GM18519 (cell line): ENCODE results near the gene MT1H.
"Not testable (repeated sequence)": the region's sequence is repeated elsewhere in the genome, so short reads cannot be mapped to it uniquely, and the experiment has no call there.

ENCODE experiments used
- ATAC-seq: cut with Tn5 transposase; IDR thresholded peaks from one replicate; pipeline ENCODE4 v1.9.1; 2021; ENCODE audit warnings: mild to moderate bottlenecking, moderate library complexity; ENCODE audit not compliant: unreplicated experiment, low FRiP score

The MT1H gene

DNA sequence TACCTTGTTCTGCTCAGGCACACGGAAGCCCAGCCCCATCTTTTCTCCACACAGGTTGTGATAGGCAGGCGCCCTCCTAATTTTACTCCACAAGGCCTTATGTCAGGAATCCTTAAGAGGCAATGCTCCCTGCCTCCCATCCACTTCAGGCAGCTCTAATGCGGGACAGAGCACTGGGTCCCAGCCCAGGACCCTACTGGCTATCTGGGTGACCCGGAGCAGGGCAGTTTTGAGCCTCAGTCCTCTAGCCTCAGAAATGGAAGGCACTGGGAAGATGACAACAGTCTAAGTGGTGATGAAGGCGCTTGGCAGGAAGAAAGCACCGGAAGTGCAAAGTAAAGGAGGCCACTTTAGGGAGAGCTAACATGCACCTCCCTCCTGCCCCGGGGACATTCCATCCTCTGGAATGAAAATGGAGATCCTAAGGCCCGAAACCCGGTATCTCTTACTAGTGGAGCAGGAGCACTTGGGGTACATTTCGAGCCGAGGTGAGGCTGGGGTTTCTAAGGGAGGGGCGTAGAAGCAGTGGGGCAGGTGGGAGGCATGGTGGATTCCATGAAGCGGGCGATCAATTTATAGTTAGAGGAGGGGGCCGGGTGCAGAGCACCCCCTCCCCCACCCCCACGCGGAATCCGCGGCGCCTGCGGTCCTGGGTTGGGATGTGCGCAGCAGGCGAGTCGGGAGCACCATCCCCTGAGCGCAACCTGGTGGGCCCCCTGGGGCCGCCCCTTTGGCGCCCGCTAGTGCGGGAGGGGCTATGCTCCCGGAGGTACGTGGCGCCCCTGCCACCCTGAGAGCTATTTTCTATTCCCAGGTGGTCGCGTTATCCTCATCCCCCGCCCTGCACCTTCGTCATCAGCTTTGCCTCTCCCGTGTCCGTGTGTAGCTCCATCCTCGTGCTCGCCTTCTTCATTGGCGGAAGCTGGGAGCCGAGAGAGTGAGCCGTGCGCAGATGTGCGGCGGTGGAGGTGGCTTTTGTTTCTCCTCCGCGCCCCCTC, 7.0 kb upstream of the MT1H start:
- no peak for ATAC-seq

DNA sequence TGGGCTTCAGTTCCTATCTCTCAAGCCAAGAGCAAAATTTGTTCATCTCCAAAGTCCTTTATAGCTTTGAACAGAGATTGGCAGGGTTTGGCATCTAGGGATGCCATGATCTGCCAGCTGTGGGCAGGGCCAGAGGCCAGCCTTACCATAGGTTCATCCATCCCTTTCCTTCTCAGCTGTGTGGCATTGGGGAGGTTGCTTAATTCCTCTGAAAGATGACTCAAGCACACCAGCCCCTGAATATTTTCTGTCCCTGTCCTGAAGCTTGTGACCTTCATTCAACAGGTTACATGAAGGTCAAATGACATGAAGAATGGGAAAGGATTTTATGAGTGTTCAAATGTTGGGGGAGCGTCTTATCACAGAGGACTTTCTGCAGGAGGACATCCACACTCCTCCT, 5.1 kb upstream of the MT1H start:
- ATAC-seq: no peak

DNA sequence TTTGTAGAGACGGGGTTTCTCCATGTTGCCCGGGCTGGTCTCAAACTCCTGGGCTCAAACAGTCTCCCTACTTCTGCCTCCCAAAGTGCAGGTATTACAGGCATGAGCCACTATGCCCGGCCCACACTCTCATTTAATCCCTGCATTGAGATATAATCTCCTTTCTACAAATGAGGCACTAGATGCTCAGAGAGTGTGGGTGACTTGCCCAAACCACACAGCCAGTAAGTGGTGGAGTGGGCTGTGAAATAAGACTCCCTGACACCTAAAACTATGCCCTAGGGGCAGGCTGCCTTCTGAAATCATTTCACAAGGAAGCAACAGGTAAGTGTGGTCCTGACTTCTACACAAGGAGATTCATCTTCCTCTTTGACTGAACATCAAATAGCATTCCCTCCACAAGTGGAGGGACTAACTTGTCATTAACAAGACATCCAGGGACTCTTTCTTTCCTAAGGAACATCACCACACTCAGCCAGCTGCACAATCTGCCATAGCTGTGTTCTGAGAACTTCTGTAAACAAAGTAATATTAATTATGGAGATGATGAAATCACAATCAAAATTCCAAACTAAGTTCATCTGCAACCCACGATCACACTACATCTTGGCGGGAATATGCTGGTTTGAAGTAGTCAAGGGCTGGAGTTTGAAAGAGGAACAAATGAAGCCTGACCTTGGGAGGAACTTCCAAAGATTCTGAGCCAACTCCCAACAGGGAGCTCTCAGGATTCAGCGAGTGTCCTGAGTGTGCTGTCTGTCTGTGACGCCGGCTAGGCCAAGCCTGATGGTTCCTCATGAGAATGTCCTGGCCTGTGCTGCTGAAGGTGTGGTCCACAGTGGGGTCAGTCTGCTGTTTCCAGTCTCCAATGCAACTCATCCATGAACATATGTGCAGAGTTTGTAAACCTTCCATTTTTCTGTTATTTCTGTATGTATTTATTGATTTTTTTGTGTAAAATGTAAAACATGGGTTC, 4.0 kb upstream of the MT1H start:
- not testable (repeated sequence) for ATAC-seq

DNA sequence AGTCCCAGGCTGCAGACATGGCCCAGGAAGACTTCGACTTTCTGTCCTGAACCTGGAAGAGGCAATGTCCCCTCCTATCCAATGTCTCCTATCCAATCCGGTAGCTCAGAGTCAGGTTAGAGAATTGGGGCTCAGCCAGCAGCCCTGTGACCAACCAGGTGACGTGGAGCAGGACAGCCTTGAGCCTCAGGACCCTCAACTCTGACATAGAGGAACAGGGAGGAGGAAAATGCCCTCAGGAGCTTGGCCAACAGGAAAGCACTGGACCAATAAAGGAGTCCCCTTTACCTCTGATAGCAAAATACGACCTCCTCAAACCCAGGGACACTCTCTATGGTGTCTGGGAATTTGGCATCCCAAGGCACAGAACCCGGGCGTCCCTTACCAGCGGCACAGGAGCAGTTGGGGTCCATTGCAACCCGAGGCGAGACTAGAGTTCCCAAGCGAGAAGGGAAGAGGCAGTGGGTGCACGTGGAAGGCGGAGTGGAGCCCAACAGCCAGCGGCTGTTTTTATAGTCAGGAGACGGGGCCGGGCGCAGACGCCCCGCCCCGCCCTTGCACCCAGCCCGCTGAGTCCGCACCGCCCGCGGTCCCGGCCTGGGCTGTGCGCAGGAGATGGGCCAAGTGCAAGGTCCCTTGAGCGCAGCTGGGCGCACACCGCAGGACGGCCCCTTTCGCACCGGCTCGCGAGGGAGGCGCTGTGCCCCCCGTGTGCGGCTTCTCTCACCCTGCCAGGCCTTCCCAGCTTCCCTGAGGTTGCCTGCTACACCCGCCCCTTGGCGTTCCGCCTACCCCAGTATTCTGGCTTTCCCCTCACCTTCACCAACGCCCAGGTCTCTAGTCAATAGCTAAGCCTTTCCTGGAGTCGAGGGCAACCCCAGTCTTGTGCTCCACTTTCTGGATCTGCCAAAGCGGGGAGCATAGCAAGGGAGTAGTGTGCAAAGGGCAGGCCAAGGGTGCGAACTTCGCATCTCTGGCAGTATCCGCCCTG, 1.7 kb upstream of the MT1H start, which contains the start of gene MT1G:
Gene MT1G (minus strand): TSS at position 485 of the 991 bp plus-strand sequence. CDS start 72 bp downstream, at position 413.
- ATAC-seq: no peak

DNA sequence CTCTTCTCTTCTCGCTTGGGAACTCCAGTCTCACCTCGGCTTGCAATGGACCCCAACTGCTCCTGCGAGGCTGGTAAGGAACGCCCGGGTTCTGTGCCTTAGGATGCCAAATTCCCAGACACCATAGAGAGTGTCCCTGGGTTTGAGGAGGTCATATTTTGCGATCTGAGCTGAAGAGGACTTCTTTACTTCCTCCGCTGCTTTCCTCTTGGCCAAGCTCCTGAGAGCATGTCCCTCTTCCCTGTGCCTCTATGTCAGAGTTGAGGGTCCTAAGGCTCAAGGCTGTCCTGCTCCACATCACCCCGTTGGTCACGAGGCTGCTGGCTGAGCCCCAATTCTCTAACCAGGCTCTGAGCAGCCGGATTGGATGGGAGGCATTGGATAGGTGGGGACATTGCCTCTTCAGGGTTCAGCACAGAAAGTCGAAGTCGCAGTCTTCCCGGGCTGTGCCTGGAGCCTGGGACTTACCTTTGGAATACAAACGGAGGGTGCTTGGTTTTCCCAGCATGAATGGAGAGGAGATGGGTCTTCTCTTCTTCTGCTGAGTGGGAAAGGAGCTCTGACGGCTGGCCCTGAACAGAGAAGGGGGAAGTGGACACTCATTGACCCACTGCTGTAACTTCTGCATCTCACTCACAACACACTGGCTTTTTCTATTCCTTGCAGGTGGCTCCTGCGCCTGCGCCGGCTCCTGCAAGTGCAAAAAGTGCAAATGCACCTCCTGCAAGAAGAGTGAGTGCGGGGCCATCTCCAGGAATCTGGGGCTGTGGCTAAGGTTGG, 416 bp downstream of the MT1H start:
- ATAC-seq: no peak

DNA sequence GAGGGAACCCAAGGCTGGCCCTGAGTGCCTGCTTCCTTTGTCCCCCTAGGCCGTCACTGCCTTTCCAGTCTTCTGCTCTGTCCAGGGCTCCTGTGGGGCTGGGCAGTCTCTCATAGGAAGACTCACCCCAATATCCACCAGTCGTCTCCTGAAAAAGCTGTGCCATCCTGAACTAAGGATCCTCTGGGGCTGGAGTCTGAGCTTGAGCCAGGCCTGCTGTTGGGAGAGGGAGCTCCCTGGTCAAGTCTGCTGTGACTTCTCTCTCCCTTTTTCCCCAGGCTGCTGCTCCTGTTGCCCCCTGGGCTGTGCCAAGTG, 963 bp downstream of the MT1H start:
- ATAC-seq: no peak

DNA sequence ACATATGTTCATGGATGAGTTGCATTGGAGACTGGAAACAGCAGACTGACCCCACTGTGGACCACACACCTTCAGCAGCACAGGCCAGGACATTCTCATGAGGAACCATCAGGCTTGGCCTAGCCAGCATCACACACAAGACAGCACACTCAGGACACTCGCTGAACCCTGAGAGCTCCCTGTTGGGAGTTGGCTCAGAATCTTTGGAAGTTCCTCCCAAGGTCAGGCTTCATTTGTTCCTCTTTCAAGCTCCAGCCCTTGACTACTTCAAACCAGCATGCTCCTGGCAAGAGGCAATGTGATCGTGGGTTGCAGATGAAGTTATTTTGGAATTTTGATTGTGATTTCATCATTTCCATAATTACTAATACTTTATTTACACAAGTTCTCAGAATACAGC, 2.1 kb downstream of the MT1H start:
- not testable (repeated sequence) for ATAC-seq

DNA sequence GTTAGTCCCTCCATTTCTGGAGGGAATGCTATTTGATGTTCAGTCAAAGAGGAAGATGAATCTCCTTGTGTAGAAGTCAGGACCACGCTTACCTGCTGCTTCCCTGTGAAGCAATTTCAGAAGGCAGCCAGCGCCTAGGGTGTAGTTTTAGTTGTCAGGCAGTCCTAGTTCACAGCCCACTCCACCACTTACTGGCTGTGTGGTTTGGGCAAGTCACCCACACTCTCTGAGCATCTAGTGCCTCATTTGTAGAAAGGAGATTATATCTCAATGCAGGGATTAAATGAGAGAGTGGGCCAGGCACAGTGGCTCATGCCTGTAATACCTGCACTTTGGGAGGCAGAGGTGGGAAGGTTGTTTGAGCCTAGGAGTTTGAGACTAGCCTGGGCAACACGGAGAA, 2.6 kb downstream of the MT1H start:
- ATAC-seq: not testable (repeated sequence)

DNA sequence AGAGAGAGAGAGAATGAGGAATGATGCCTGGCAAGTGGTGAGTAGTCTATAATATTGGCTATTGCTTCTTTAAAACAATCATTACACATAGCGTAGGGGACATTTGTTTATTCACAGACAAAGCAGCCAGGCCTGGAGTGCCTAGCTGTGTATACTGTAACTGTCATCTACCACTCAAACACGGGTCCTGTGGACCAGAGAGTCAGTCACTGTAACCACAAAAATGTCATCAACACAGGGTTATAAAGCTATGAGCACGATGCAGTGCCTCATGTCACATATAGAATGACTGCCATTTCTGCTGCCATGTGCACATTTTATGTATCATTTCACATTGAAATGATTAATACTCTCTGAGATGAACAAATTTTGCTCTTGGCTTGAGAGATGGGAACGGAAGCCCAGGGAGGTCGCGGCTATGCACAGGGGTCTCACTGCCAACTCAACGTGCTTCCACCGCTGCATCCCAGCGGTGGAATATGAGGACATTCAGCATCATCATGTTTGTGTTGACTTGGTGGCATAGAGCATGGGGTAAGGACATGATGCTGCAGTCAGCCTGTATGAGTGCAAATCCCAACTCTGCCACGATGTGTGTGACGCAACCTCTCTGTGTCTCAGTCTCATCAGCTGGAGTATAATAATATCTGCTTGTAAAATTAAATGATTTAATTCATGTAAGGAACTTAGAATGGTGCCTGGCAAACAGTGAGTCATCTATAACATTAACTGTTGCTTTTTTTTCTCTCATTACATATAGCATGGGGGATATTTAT, 3.3 kb downstream of the MT1H start:
- no peak for ATAC-seq

DNA sequence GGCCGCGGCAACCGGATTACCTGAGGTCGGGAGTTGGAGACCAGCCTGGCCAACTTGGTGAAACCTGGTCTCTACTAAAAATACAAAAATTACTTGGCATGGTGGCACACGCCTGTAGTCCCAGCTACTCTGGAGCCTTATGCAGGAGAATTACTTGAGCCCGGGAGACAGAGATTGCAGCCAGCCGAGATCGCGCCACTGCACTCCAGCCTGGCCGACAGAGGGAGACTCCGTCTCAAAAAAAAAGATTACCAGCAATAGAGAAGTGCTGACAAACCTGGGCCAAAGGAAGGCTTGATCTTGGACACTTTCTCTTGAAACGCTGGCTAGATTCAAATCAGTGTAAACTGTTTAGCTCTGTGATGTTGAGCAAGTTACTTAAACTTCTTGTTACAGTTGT, 4.3 kb downstream of the MT1H start:
- no peak for ATAC-seq

DNA sequence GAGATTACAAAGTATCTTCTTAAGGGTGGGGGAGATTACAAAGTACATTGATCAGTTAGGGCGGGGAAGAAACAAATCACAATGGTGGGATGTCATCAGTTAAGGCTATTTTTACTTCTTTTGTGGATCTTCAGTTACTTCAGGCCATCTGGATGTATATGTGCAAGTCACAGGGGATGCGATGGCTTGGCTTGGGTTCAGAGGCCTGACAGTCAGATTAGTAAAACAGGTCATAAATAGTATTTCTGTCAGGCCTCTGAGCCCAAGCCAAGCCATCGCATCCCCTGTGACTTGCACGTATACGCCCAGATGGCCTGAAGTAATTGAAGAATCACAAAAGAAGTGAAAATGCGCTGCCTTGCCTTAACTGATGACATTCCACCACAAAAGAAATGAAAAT, 5.0 kb downstream of the MT1H start:
- not testable (repeated sequence) for ATAC-seq

DNA sequence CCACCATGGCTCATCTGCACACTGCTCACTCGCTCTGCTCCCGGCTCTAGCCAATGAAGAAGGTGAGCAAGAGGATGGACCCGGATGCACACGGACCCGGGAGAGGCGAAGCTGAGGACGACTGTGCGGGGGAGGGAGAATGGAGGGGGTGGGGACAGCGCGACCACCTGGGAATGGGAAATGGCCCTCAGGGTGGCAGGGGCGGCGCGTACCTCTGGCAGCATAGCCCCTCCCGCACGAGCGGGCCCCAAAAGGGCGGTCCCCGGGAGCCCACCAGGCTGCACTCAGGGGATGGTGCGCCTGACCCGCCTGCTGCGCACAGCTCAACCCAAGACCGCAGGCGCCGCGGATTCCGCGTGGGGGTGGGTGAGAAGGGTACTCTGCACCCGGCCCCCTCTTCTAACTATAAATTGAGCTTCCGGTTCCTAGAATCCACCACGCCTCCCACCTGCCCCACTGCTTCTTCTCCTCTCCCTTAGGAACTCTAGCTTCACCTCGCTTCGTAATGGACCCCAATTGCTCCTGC, 6.1 kb downstream of the MT1H start:
- no peak for ATAC-seq

DNA sequence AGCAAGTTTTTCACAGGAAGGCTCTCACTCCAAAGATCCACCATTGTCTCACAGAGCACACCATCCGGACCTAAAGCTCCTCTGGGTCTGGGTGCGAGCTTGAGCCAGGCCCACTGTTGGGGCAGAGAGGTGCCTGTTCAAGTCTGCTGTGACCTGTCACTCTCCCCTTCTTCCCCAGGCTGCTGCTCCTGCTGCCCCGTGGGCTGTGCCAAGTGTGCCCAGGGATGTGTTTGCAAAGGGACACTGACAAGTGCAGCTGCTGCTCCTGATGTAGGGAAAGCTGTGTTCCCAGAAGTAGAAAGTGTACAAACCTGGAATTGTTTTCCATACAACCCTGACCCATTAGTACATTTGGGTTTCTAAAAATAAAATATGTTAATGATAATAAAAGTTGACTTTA, 7.9 kb downstream of the MT1H start:
- no peak for ATAC-seq

DNA sequence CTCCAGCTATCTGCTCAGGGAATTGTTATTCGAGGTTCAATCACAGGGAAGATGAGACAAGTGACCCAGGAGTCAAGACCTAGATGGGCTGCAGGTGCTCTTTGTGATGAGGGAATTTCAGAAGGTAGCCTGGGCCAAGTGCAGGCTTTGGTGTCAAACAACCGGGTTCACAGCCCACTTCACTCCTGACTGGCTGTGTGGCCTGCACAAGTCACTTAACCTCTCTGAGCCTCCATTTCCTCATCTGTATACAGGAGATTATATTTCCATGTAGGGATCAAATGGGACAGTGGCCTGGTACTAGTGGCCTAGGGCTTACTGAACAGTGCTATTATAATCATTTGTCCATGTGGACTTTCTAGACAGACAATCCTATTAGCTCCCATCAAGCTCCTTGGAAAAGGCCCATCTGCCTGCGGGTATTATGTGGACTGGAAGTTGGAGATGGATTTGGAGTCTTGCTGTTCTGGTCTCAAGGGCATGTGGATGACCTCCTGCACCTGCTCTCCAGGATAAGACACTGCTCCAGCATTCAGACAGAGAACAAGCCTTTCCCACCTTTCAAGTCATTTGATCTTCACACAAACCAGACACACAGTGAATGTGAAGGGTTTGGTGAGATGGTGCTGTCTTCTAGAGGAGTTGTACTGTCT, 9.6 kb downstream of the MT1H start:
- ATAC-seq: no peak

DNA sequence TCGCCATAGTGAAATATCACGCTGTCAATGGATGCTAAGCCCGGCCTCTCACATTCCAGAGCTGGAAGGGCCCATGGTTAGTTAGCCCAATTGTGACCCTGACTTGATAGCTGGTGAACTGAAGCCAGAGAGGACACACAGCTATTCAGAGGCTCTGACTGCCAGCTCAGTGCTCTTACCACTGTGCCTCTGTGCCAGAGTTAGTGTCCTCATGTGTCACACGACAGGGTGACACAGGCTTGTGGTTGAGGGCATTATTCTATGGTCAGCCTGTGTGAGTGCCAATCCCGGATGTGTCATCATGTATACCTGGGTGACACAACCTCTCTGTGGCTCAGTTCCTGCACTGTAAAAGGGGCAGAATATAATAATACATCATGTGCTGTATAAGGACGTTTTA, 10.2 kb downstream of the MT1H start:
- no peak for ATAC-seq

DNA sequence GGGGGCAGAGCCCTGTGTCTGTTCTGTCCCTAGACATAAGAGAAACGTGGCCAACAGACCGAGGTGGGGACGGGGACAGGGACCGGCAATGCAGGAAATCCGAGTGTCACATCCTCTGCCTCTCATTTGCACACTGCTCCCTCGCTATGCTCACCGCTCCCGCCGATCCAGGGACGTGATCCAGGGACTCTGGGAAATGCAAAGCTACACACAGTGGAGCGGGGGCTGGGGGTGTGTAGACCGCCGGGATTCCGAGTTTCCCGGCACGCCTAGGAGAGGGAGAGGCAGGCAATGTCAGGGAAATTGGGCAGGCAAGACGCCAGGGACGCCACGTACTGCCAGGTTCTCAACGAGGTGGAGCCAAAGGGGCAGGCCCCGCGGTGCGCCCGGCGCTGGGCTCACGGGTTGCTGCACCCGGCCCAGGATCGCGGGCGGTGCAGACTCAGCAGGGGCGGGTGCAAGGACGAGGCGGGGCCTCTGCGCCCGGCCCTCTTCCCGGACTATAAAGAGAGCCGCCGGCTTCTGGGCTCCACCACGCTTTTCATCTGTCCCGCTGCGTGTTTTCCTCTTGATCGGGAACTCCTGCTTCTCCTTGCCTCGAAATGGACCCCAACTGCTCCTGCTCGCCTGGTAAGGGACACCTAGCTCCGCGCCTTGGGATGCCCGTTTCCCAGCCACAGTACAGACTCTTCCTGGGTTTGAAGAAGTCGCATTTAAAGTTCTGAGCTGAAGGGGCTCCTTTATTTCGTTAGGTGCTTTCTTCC, 12.5 kb downstream of the MT1H start, which contains the start of gene MT1X:
Gene MT1X (plus strand): TSS at position 532 of the 764 bp plus-strand sequence. CDS start 71 bp downstream, at position 603.
- ATAC-seq: peak; percentile 89
